CD4-positive, alpha-beta T cell treated with Interleukin-10 for 1 hour (primary cell): ENCODE results near the gene EML4.

ENCODE experiments used
- DNase-seq: peaks from one replicate; pipeline ENCODE4 v3.0.0-alpha.2; 2020

EML4 gene

GRCh38 chr2:42229949-42230348 is 60.8 kb downstream of the EML4 start:
- no peak for DNase-seq

- DNase-seq: no peak
Observed at GRCh38 chr2:42230891-42231290, 61.7 kb downstream of the EML4 start.

- DNase-seq: no peak
Observed at GRCh38 chr2:42232024-42232423, 62.9 kb downstream of the EML4 start.

- DNase-seq: no peak
Observed at GRCh38 chr2:42233976-42234441, 64.9 kb downstream of the EML4 start.

- no peak for DNase-seq
Observed at GRCh38 chr2:42236911-42237310, 67.8 kb downstream of the EML4 start.

GRCh38 chr2:42238644-42239288 is 69.6 kb downstream of the EML4 start:
- peak; percentile 62 for DNase-seq

- no peak for DNase-seq
Observed at GRCh38 chr2:42239289-42239661, 70.1 kb downstream of the EML4 start.

- DNase-seq: no peak
Observed at GRCh38 chr2:42239811-42240210, 70.7 kb downstream of the EML4 start.

- DNase-seq: no peak
Observed at GRCh38 chr2:42241517-42241916, 72.4 kb downstream of the EML4 start.

- no peak for DNase-seq
Observed at GRCh38 chr2:42243297-42243696, 74.1 kb downstream of the EML4 start.

GRCh38 chr2:42244520-42244919 is 75.4 kb downstream of the EML4 start:
- DNase-seq: no peak

- DNase-seq: no peak
Observed at GRCh38 chr2:42245396-42245795, 76.2 kb downstream of the EML4 start.

GRCh38 chr2:42246562-42246961 is 77.4 kb downstream of the EML4 start:
- DNase-seq: no peak

- DNase-seq: no peak
Observed at GRCh38 chr2:42248846-42249245, 79.7 kb downstream of the EML4 start.

GRCh38 chr2:42249284-42249683 is 80.1 kb downstream of the EML4 start:
- DNase-seq: no peak

GRCh38 chr2:42249887-42250286 is 80.7 kb downstream of the EML4 start:
- no peak for DNase-seq

- DNase-seq: peak; percentile 12
Observed at GRCh38 chr2:42250925-42251324, 81.8 kb downstream of the EML4 start.

- peak; percentile 27 for DNase-seq
Observed at GRCh38 chr2:42252464-42252863, 83.3 kb downstream of the EML4 start.

- DNase-seq: no peak
Observed at GRCh38 chr2:42254186-42254895, 85.2 kb downstream of the EML4 start.

- peak; percentile 25 for DNase-seq
Observed at GRCh38 chr2:42256505-42256904, 87.4 kb downstream of the EML4 start.

GRCh38 chr2:42261518-42262195 is 92.5 kb downstream of the EML4 start:
- no peak for DNase-seq

GRCh38 chr2:42266236-42266635 is 97.1 kb downstream of the EML4 start:
- no peak for DNase-seq

GRCh38 chr2:42267530-42267929 is 98.4 kb downstream of the EML4 start:
- DNase-seq: peak; percentile 25

GRCh38 chr2:42268528-42269151 is 99.5 kb downstream of the EML4 start:
- DNase-seq: no peak
